Lung (tissue), 12 donors: ENCODE data around the gene SEMA3C. TPM values are rescaled to one million over a fixed set of nuclear protein-coding genes. Genes with fewer than 3 reads are reported as not detected.
A peak's percentile ranks its signal among the peaks of the same experiment; 100 is the strongest.

Experiments
- ATAC-seq: fragments of 200-7000 bp; cut with Tn5 transposase; one replicate; pipeline ENCODE4 v1.9.1; 2020; ENCODE audit warnings: moderate number of reproducible peaks; ENCODE audit not compliant: insufficient read depth, low FRiP score
- DNase-seq, 3 donors: peaks; one replicate each; pipeline ENCODE4 v3.0.0-alpha.2; 2013 to 2017
- H3K27ac ChIP-seq, 2 donors: one replicate each; pipeline ENCODE4 v1.5.1; 2013; ENCODE audit warnings: mild to moderate bottlenecking in 2 of 2, moderate library complexity in 2 of 2, control low read depth in 1 of 2, inconsistent platforms in 1 of 2, low read depth in 1 of 2, low read length in 1 of 2
- H3K27me3 ChIP-seq, 3 donors: one replicate each; pipeline ENCODE4 v1.5.1; 2013; ENCODE audit warnings: low read length in 2 of 3; ENCODE audit not compliant: control insufficient read depth in 3 of 3, insufficient read depth in 3 of 3
- H3K36me3 ChIP-seq, 4 donors: one replicate each; pipeline ENCODE4 v1.5.1; 2013; ENCODE audit warnings: low read length in 4 of 4, mild to moderate bottlenecking in 1 of 4, moderate library complexity in 1 of 4; ENCODE audit not compliant: control insufficient read depth in 4 of 4, insufficient read depth in 4 of 4
- H3K4me1 ChIP-seq, 5 donors: one replicate each; pipeline ENCODE4 v1.5.1; 2013; ENCODE audit warnings: low read length in 5 of 5, mild to moderate bottlenecking in 2 of 5, moderate library complexity in 1 of 5; ENCODE audit not compliant: control insufficient read depth in 5 of 5, insufficient read depth in 5 of 5
- H3K4me3 ChIP-seq: one replicate; pipeline ENCODE4 v1.5.1; 2013; ENCODE audit warnings: mild to moderate bottlenecking, control low read depth, moderate library complexity
- H3K9ac ChIP-seq, 2 donors: one replicate each; pipeline ENCODE4 v1.5.1; 2013; ENCODE audit warnings: low read length in 2 of 2, control low read depth in 1 of 2; ENCODE audit not compliant: insufficient read depth in 1 of 2
- H3K9me3 ChIP-seq, 4 donors: one replicate each; pipeline ENCODE4 v1.5.1; 2013; ENCODE audit warnings: low read length in 3 of 4, mild to moderate bottlenecking in 1 of 4, moderate library complexity in 1 of 4; ENCODE audit not compliant: control insufficient read depth in 4 of 4, insufficient read depth in 3 of 4
- WGBS, 2 donors: extraction: QIAGEN DNeasy Blood & Tissue Kit; methylation state at CpG; one replicate each; pipeline ENCODE4 v1.1.7; 2013; 5-methylcytosine and 5-hydroxymethylcytosine counted together
- polyA plus RNA-seq, 2 donors: library from polyadenylated mRNA; stranded (reverse); fragments of 200-250 nt; gene quantifications; one replicate each; pipeline ENCODE4 v1.2.1, GENCODE V29; 2013
- total RNA-seq, 2 donors: library from RNA; depleted of rRNA in 1 of 2; stranded (reverse); fragments of >200 nt in 1 of 2; gene quantifications; one replicate each; pipeline ENCODE4 v1.2.1, GENCODE V29; 2014 to 2021
- TF ChIP-seq, protein P1 (sequence below): IDR thresholded peaks from 2 replicates; pipeline ENCODE4 v1.5.1; 2012; ENCODE audit warnings: mild to moderate bottlenecking; ENCODE audit errors: control extremely low read depth, extremely low read depth
- donor health status: control.
- donor health status: control.
- donor health status: Bipolar disorder and iron deficiency.
- donor health status: healthy.
- donor health status: DM: yes; HTN: yes; CAD: no.

The SEMA3C gene
- total and polyA plus RNA-seq, 4 donors = 6.9 to 87.2 (median 33.7) TPM

DNA sequence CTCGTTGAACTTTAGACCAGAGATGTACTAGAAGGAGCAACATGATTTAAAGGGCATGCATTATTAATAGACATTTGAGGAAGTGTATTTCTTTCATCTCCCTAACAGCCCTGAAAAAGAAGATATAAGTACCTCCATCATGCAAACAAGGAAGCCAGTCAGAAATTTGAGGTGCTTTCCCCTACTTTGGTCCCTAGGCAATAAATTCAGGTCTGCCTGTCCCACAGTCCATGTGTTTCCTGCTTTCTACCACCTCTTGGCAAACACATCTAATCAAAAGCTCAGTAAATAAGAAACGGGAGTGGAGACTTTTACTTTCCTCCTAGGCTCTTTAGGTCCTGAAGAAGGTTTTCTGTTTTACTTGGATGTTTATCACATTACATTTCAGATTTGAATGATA lies 5.2 kb upstream of the SEMA3C start:
- no peak for DNase-seq
- Histone ChIP-seq H3K9me3 (peaks cover 0 to 2% (median 0%) of the 10 kb centered on the region in 4 donors), H3K4me1 (peaks cover 0 to 4% (median 0%) of the 10 kb centered on the region in 5 donors), H3K36me3 (no peaks in the 10 kb centered on the region), H3K27ac (no peak overlapping the region), H3K4me3 (no peak overlapping the region), H3K27me3 (no peaks in the 10 kb centered on the region), H3K9ac (no peak overlapping the region)
- TF ChIP-seq, protein P1, sequence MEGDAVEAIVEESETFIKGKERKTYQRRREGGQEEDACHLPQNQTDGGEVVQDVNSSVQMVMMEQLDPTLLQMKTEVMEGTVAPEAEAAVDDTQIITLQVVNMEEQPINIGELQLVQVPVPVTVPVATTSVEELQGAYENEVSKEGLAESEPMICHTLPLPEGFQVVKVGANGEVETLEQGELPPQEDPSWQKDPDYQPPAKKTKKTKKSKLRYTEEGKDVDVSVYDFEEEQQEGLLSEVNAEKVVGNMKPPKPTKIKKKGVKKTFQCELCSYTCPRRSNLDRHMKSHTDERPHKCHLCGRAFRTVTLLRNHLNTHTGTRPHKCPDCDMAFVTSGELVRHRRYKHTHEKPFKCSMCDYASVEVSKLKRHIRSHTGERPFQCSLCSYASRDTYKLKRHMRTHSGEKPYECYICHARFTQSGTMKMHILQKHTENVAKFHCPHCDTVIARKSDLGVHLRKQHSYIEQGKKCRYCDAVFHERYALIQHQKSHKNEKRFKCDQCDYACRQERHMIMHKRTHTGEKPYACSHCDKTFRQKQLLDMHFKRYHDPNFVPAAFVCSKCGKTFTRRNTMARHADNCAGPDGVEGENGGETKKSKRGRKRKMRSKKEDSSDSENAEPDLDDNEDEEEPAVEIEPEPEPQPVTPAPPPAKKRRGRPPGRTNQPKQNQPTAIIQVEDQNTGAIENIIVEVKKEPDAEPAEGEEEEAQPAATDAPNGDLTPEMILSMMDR = no peak
- WGBS, 2 donors = 6 to 20% methylated on average over 2 of the region's 2 CpGs
- no peak for ATAC-seq

DNA sequence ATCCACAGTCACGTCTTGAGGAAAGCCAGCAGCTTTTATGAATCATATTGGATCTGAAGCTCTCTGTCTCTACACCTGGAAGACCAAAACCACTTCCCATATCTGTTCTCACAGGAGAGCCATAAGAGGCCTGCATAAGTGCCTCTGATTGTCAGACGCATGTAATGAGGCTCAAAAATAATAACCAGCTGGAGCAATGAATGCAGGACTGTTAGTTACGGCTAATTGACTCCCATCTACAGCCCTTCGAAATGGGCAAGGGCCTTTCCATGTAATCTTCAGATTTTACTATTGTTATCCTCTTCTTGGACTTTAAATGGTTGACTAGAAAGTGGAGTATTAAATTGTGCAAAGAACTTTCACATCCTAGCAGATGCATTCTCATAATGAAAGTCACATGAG lies 4.4 kb upstream of the SEMA3C start:
- no peak for ATAC-seq
- Histone ChIP-seq H3K9ac (no peak overlapping the region), H3K4me1 (peaks cover 0 to 6% (median 0%) of the 10 kb centered on the region in 5 donors), H3K27me3 (no peaks in the 10 kb centered on the region), H3K9me3 (peaks cover 0 to 2% (median 0%) of the 10 kb centered on the region in 4 donors), H3K36me3 (no peaks in the 10 kb centered on the region), H3K27ac (no peak overlapping the region), H3K4me3 (no peak overlapping the region)
- TF ChIP-seq, protein P1 = no peak
- 76 to 81% methylated on average over 4 of the region's 4 CpGs for WGBS, 2 donors
- no peak for DNase-seq

DNA sequence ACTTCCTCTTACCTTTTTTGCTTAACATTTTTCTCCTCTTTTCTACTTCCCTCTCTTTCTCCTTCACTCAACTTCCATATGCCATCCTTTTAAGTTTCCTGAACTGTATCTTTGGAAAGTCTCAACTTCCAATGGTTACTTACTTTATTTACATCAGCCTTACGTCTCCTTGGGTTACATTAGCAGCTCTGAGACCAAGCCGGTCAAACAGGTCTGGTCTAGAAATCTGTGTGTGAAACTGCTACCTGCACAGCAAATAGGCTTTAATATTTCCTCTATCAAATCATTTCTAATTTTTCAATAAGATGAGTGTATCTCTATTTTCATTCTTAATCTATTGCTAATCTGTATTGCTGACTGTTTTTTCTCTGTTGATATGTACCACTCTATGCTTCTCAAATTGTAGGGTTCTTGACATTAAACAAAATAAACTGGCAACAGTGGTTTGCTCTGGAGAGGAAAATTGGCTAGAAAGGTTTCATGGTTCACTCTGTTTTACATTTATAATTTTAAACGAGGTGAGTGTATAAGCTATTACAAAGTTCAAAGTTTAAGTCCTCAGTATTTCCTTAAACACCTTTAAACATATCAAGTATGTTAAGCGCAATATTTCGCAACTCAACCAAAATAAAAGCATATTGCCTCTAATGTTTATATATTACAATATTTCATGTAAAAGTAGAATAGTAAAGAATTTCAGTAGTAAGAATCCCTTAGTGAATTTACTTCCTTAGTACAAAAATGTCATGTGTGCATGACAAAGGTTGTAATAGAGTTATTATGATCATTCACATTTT lies 3.6 kb upstream of the SEMA3C start:
- peaks cover 0 to 2% (median 0%) of the 10 kb centered on the region in 4 donors for H3K9me3 ChIP-seq
- ATAC-seq = no peak
- TF ChIP-seq, protein P1 = no peak
- H3K4me1 ChIP-seq = peaks cover 0 to 8% (median 0%) of the 10 kb centered on the region in 5 donors
- DNase-seq = peak; percentile 54 to 84 (median 69)
- WGBS, 2 donors = 72 to 83% methylated on average over 5 of the region's 5 CpGs
- no peak overlapping the region for H3K27ac ChIP-seq
- H3K36me3 ChIP-seq = no peaks in the 10 kb centered on the region
- no peak overlapping the region for H3K4me3 ChIP-seq
- no peak overlapping the region for H3K9ac ChIP-seq
- H3K27me3 ChIP-seq = no peaks in the 10 kb centered on the region

DNA sequence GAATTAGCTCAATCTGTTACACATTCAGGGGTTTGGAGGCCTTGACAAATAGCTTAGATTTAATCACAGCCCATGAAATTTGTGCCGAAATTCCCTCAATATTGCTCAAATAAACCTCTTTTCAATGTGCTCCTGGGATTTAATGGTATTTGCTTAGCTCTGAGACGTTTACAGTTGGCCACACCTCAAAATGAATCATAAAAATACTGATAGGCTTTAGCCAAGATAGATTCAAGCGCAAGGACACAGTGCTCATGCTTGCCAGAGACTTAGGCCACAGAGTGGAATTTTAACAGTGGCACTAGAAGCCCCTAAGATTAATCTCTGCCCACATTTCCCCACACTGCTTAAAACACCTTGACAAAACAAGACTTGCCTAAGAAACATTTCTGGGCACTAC lies 2.3 kb upstream of the SEMA3C start:
- ATAC-seq = no peak
- Histone ChIP-seq H3K27me3 (no peaks in the 10 kb centered on the region), H3K9me3 (no peaks in the 10 kb centered on the region), H3K9ac (no peak overlapping the region), H3K36me3 (no peaks in the 10 kb centered on the region), H3K27ac (no peak overlapping the region), H3K4me3 (no peak overlapping the region), H3K4me1 (peaks cover 0 to 8% (median 0%) of the 10 kb centered on the region in 5 donors)
- no peak for DNase-seq
- 65 to 85% methylated on average over 3 of the region's 3 CpGs for WGBS, 2 donors
- TF ChIP-seq, protein P1 = no peak
